SK-N-SH treated with all-trans-retinoic acid at 6 μM for 48 hours (cell line): Measurements from ENCODE around the gene COL12A1.

Source experiments
- ATAC-seq: fragments of 200-7000 bp; cut with Tn5 transposase; 3 replicates; pipeline ENCODE4 v1.9.1; 2020; ENCODE audit warnings: mild to moderate bottlenecking, moderate library complexity
- CREB5 ChIP-seq: fragments of 250-450 bp; sonication (Bioruptor Pico); IDR thresholded peaks from 2 replicates; pipeline ENCODE4 v1.5.1; 2020; ENCODE audit warnings: low read depth, mild to moderate bottlenecking, moderate library complexity
- CSDC2 ChIP-seq: fragments of 250-450 bp; sonication (Bioruptor Pico); IDR thresholded peaks from 2 replicates; pipeline ENCODE4 v1.5.0; 2020; ENCODE audit warnings: mild to moderate bottlenecking, moderate library complexity
- CSRNP3 ChIP-seq: fragments of 250-450 bp; sonication (Bioruptor Pico); IDR thresholded peaks from 2 replicates; pipeline ENCODE4 v1.5.1; 2021; ENCODE audit warnings: mild to moderate bottlenecking, moderate library complexity
- ESRRG ChIP-seq: fragments of 250-450 bp; sonication (Bioruptor Pico); IDR thresholded peaks from 2 replicates; pipeline ENCODE4 v1.6.1; 2021; ENCODE audit warnings: mild to moderate bottlenecking
- GLIS3 ChIP-seq: fragments of 250-450 bp; sonication (Bioruptor Pico); IDR thresholded peaks from 2 replicates; pipeline ENCODE4 v1.5.0; 2020; ENCODE audit warnings: mild to moderate bottlenecking, moderate library complexity
- OSR1 ChIP-seq: fragments of 250-450 bp; sonication (Bioruptor Pico); IDR thresholded peaks from 2 replicates; pipeline ENCODE4 v1.8.0; 2022; ENCODE audit warnings: moderate library complexity, mild to moderate bottlenecking, inconsistent platforms
- POU6F1 ChIP-seq: fragments of 250-450 bp; sonication (Bioruptor Pico); IDR thresholded peaks from 2 replicates; pipeline ENCODE4 v1.8.0; 2021; ENCODE audit warnings: low read depth, mild to moderate bottlenecking, moderate library complexity, borderline replicate concordance
- RARB ChIP-seq: fragments of 250-450 bp; sonication (Bioruptor Pico); IDR thresholded peaks from 2 replicates; pipeline ENCODE4 v1.8.0; 2021; ENCODE audit warnings: mild to moderate bottlenecking, moderate library complexity
- SNAI2 ChIP-seq: fragments of 250-450 bp; sonication (Bioruptor Pico); IDR thresholded peaks from 2 replicates; pipeline ENCODE4 v1.5.0; 2020; ENCODE audit warnings: mild to moderate bottlenecking, moderate library complexity
- TCF4 ChIP-seq: fragments of 250-450 bp; sonication (Bioruptor Pico); IDR thresholded peaks from 2 replicates; pipeline ENCODE4 v1.8.0; 2021; ENCODE audit warnings: mild to moderate bottlenecking, moderate library complexity, borderline replicate concordance
- TOX ChIP-seq: fragments of 250-450 bp; sonication (Bioruptor Pico); IDR thresholded peaks from 2 replicates; pipeline ENCODE4 v1.8.0; 2021; ENCODE audit warnings: mild to moderate bottlenecking, moderate library complexity, borderline replicate concordance
- TSHZ2 ChIP-seq: fragments of 250-450 bp; sonication (Bioruptor Pico); IDR thresholded peaks from 2 replicates; pipeline ENCODE4 v1.5.0; 2020; ENCODE audit warnings: mild to moderate bottlenecking, moderate library complexity
- ZC3H10 ChIP-seq: fragments of 250-450 bp; sonication (Bioruptor Pico); IDR thresholded peaks from 2 replicates; pipeline ENCODE4 v1.5.1; 2021; ENCODE audit warnings: mild to moderate bottlenecking, moderate library complexity
- ZFP30 ChIP-seq: fragments of 450-650 bp; formaldehyde crosslinking; IDR thresholded peaks from 2 replicates; pipeline ENCODE4 v1.5.0; 2022; ENCODE audit warnings: mild to moderate bottlenecking, moderate library complexity
- ZNF565 ChIP-seq: fragments of 450-650 bp; formaldehyde crosslinking; conservative IDR thresholded peaks from 2 replicates; pipeline ENCODE4 v1.5.0; 2020; ENCODE audit warnings: low read depth, mild to moderate bottlenecking, moderate library complexity
- ZNF70 ChIP-seq: fragments of 450-650 bp; formaldehyde crosslinking; IDR thresholded peaks from 2 replicates; pipeline ENCODE4 v1.5.0; 2020; ENCODE audit warnings: mild to moderate bottlenecking, moderate library complexity
- ZNF8 ChIP-seq: fragments of 450-650 bp; formaldehyde crosslinking; IDR thresholded peaks from 2 replicates; pipeline ENCODE4 v1.5.0; 2020; ENCODE audit warnings: mild to moderate bottlenecking, moderate library complexity

Gene COL12A1

GRCh38 chr6:75103431-75103830 lies 102.4 kb downstream of the COL12A1 start:
- TF ChIP-seq TCF4 (CRISPR knock-in tag) (no peak), ZNF565 (CRISPR knock-in tag) (no peak), ESRRG (CRISPR knock-in tag) (no peak), OSR1 (CRISPR knock-in tag) (no peak), POU6F1 (CRISPR knock-in tag) (no peak), CSRNP3 (CRISPR knock-in tag) (no peak), CSDC2 (CRISPR knock-in tag) (no peak), ZC3H10 (CRISPR knock-in tag) (no peak), TSHZ2 (CRISPR knock-in tag) (no peak), SNAI2 (CRISPR knock-in tag) (no peak), ZNF8 (CRISPR knock-in tag) (no peak), GLIS3 (CRISPR knock-in tag) (no peak)

GRCh38 chr6:75102301-75102700 lies 103.6 kb downstream of the COL12A1 start:
- TF ChIP-seq SNAI2 (CRISPR knock-in tag) (no peak), ZNF8 (CRISPR knock-in tag) (no peak), ZC3H10 (CRISPR knock-in tag) (no peak), TOX (CRISPR knock-in tag) (no peak), CSRNP3 (CRISPR knock-in tag) (no peak), RARB (CRISPR knock-in tag) (no peak), GLIS3 (CRISPR knock-in tag) (no peak), ZNF70 (no peak), TCF4 (CRISPR knock-in tag) (no peak), ZNF565 (CRISPR knock-in tag) (no peak)
- ATAC-seq = no peak

More at GRCh38 chr6:75103431-75103830, 102.4 kb downstream of the COL12A1 start:
- ATAC-seq = no peak

- ATAC-seq = no peak
- no peak for TF ChIP-seq ZFP30 (CRISPR knock-in tag)
- no peak for TF ChIP-seq ZNF565 (CRISPR knock-in tag)
- TF ChIP-seq TSHZ2 (CRISPR knock-in tag) = no peak
- no peak for TF ChIP-seq TOX (CRISPR knock-in tag)
These were observed 104.0 kb downstream of the COL12A1 start for GRCh38 chr6:75101896-75102295.

- ATAC-seq = peak; percentile 98
- TF ChIP-seq ZNF565 (CRISPR knock-in tag) = no peak
- no peak for TF ChIP-seq CREB5
- TF ChIP-seq SNAI2 (CRISPR knock-in tag) = no peak
These were observed 107.1 kb downstream of the COL12A1 start for GRCh38 chr6:75098709-75099108.
